ENCODE measurements around the gene SEMA5A. TPM values are rescaled to one million over a fixed set of nuclear protein-coding genes. Genes with fewer than 3 reads are reported as not detected.

SEMA5A gene
- total RNA-seq, 1 donor from 2014 or later: 31.1 TPM

- no peaks in the 10 kb centered on the region for H3K36me3 Mint-ChIP-seq (ENCODE audit: low read depth, unreplicated experiment)
- H3K4me3 Mint-ChIP-seq (ENCODE audit: unreplicated experiment): no peak overlapping the region
- TF ChIP-seq CTCF (IDR thresholded peaks at IDR 0.05; ENCODE audit: unreplicated experiment): no peak
- H3K4me1 Mint-ChIP-seq (ENCODE audit: unreplicated experiment): peaks cover 16% of the 10 kb centered on the region
- H3K27ac Mint-ChIP-seq (ENCODE audit: unreplicated experiment): no peak overlapping the region
- peaks cover 2% of the 10 kb centered on the region for H3K27me3 Mint-ChIP-seq (ENCODE audit: unreplicated experiment)
- H3K9me3 Mint-ChIP-seq (ENCODE audit: unreplicated experiment): no peaks in the 10 kb centered on the region
- no peak for DNase-seq (ENCODE audit: low spot score)
Measured at GRCh38 chr5:9189681-9190080, 356.2 kb downstream of the SEMA5A start.

GRCh38 chr5:9188956-9189355 is 356.9 kb downstream of the SEMA5A start:
- peaks cover 3% of the 10 kb centered on the region for H3K27me3 Mint-ChIP-seq (ENCODE audit: unreplicated experiment)
- H3K27ac Mint-ChIP-seq (ENCODE audit: unreplicated experiment): no peak overlapping the region
- no peaks in the 10 kb centered on the region for H3K9me3 Mint-ChIP-seq (ENCODE audit: unreplicated experiment)
- peaks cover 16% of the 10 kb centered on the region for H3K4me1 Mint-ChIP-seq (ENCODE audit: unreplicated experiment)
- no peaks in the 10 kb centered on the region for H3K36me3 Mint-ChIP-seq (ENCODE audit: low read depth, unreplicated experiment)
- no peak overlapping the region for H3K4me3 Mint-ChIP-seq (ENCODE audit: unreplicated experiment)
- no peak for TF ChIP-seq CTCF (IDR thresholded peaks at IDR 0.05; ENCODE audit: unreplicated experiment)
- no peak for DNase-seq (ENCODE audit: low spot score)

GRCh38 chr5:9188131-9188530 is 357.7 kb downstream of the SEMA5A start:
- Mint-ChIP-seq H3K36me3 (ENCODE audit: low read depth, unreplicated experiment) (no peaks in the 10 kb centered on the region), H3K4me3 (ENCODE audit: unreplicated experiment) (no peak overlapping the region), H3K27me3 (ENCODE audit: unreplicated experiment) (peaks cover 7% of the 10 kb centered on the region), H3K4me1 (ENCODE audit: unreplicated experiment) (peaks cover 16% of the 10 kb centered on the region), H3K27ac (ENCODE audit: unreplicated experiment) (no peak overlapping the region), H3K9me3 (ENCODE audit: unreplicated experiment) (no peaks in the 10 kb centered on the region)
- no peak for DNase-seq (ENCODE audit: low spot score)
- TF ChIP-seq CTCF (IDR thresholded peaks at IDR 0.05; ENCODE audit: unreplicated experiment): no peak

GRCh38 chr5:9187614-9188013 is 358.3 kb downstream of the SEMA5A start:
- Mint-ChIP-seq H3K36me3 (ENCODE audit: low read depth, unreplicated experiment) (no peaks in the 10 kb centered on the region), H3K27me3 (ENCODE audit: unreplicated experiment) (peaks cover 7% of the 10 kb centered on the region), H3K4me3 (ENCODE audit: unreplicated experiment) (no peak overlapping the region), H3K4me1 (ENCODE audit: unreplicated experiment) (peaks cover 15% of the 10 kb centered on the region), H3K9me3 (ENCODE audit: unreplicated experiment) (no peaks in the 10 kb centered on the region), H3K27ac (ENCODE audit: unreplicated experiment) (no peak overlapping the region)
- DNase-seq (ENCODE audit: low spot score): no peak
- TF ChIP-seq CTCF (IDR thresholded peaks at IDR 0.05; ENCODE audit: unreplicated experiment): no peak

- H3K27ac Mint-ChIP-seq (ENCODE audit: unreplicated experiment): no peak overlapping the region
- no peak overlapping the region for H3K4me3 Mint-ChIP-seq (ENCODE audit: unreplicated experiment)
- no peaks in the 10 kb centered on the region for H3K36me3 Mint-ChIP-seq (ENCODE audit: low read depth, unreplicated experiment)
- peaks cover 7% of the 10 kb centered on the region for H3K27me3 Mint-ChIP-seq (ENCODE audit: unreplicated experiment)
- H3K9me3 Mint-ChIP-seq (ENCODE audit: unreplicated experiment): no peaks in the 10 kb centered on the region
- no peak for DNase-seq (ENCODE audit: low spot score)
- peaks cover 4% of the 10 kb centered on the region for H3K4me1 Mint-ChIP-seq (ENCODE audit: unreplicated experiment)
- no peak for TF ChIP-seq CTCF (IDR thresholded peaks at IDR 0.05; ENCODE audit: unreplicated experiment)
Measured at GRCh38 chr5:9186069-9186468, 359.8 kb downstream of the SEMA5A start.
